ENCODE results near the gene YAP1.

The YAP1 gene

DNA sequence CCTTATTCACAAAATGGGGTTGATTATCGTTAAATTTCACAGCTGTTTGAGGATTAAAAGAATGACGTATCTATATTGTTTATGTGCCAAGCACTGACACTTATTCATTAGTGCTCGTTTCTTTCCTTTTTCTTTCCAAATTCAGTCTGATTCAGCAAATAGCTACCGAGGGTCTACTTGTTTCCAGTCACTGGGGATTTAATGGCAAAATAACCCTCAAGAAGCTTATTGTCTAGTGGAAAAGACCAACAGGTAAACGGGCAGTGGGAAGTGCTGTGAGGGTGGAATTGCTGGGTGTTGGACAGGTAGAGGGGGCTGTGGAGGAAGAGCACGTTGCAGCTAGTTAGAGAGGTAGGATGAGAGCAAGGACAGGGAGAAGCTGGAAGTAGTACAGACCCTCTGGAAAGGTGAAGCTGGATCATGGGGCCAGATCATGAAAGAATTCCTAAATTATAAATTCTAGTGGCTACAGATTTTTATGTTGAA, 158.8 kb downstream of the YAP1 start:
- no peak overlapping the region for H2BK15ac ChIP-seq (replicated peaks; ENCODE audit: low read depth)
- H3K4me1 ChIP-seq (ENCODE audit: control insufficient read depth, low read depth, low read length), result no peaks in the 10 kb centered on the region
- H4K8ac ChIP-seq (ENCODE audit: low read depth, low read length), result no peak overlapping the region
- no peak overlapping the region for H3K23ac ChIP-seq (ENCODE audit: low read length)
- no peak overlapping the region for H2AK5ac ChIP-seq (ENCODE audit: low read length)
- no CpG with 5 or more reads among the region's 6 CpGs for WGBS (ENCODE audit: extremely low coverage, insufficient coverage, low lambda C conversion rate)
- DNase-seq, result no peak
- no peaks in the 10 kb centered on the region for H3K79me2 ChIP-seq (ENCODE audit: control insufficient read depth, insufficient read depth, low read length)
- H3K27ac ChIP-seq (ENCODE audit: low read depth, low read length), result no peak overlapping the region
- H3K4me3 ChIP-seq (ENCODE audit: low read length), result no peak overlapping the region
- no peak overlapping the region for H3K4me2 ChIP-seq (ENCODE audit: low read length)
- no peaks in the 10 kb centered on the region for H3K79me1 ChIP-seq (ENCODE audit: low read length)
- H3K56ac ChIP-seq (ENCODE audit: low read length), result no peak overlapping the region
- H3K18ac ChIP-seq (ENCODE audit: low read length), result no peak overlapping the region
- no peak overlapping the region for H4K5ac ChIP-seq (ENCODE audit: low read length)
- no peaks in the 10 kb centered on the region for H3K36me3 ChIP-seq (ENCODE audit: control insufficient read depth, insufficient read depth, low read length)
- H3K27me3 ChIP-seq (ENCODE audit: insufficient read depth, low read length, poor library complexity), result no peaks in the 10 kb centered on the region
- no peak overlapping the region for H2BK120ac ChIP-seq (ENCODE audit: low read depth, low read length)
- H2BK5ac ChIP-seq (ENCODE audit: low read length), result no peak overlapping the region
- no peak overlapping the region for H3K4ac ChIP-seq (ENCODE audit: low read depth, low read length)
- H3K9ac ChIP-seq (ENCODE audit: low read length), result no peak overlapping the region

DNA sequence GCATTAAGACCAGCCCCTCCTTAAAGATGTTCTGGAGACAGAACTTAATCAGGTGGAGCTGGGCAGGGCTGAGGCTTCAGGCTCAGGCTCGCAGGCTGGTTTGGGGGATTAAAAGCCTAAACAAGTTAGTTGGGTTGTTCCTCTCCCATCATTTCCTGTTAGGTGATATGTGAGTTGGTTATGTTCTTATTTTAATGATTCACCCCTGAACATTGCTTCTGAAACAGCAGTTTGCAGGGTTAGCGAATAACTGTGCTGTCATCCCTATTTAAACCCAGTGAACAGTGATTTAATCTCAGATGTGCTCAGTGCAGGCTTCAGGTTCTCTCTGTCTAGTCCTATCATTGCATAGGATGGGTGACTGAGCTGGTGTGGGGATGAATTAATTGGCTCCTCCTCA, 159.7 kb downstream of the YAP1 start:
- H3K23ac ChIP-seq (ENCODE audit: low read length), result no peak overlapping the region
- H3K56ac ChIP-seq (ENCODE audit: low read length), result no peak overlapping the region
- H3K79me1 ChIP-seq (ENCODE audit: low read length), result no peaks in the 10 kb centered on the region
- H3K27me3 ChIP-seq (ENCODE audit: insufficient read depth, low read length, poor library complexity), result no peaks in the 10 kb centered on the region
- H3K4ac ChIP-seq (ENCODE audit: low read depth, low read length), result no peak overlapping the region
- no peak overlapping the region for H2BK5ac ChIP-seq (ENCODE audit: low read length)
- no peaks in the 10 kb centered on the region for H3K4me1 ChIP-seq (ENCODE audit: control insufficient read depth, low read depth, low read length)
- no peak overlapping the region for H3K9ac ChIP-seq (ENCODE audit: low read length)
- H2BK15ac ChIP-seq (replicated peaks; ENCODE audit: low read depth), result no peak overlapping the region
- H2BK120ac ChIP-seq (ENCODE audit: low read depth, low read length), result no peak overlapping the region
- no peak overlapping the region for H3K4me3 ChIP-seq (ENCODE audit: low read length)
- no peak overlapping the region for H2AK5ac ChIP-seq (ENCODE audit: low read length)
- no peak overlapping the region for H4K8ac ChIP-seq (ENCODE audit: low read depth, low read length)
- no CpG with 5 or more reads among the region's 2 CpGs for WGBS (ENCODE audit: extremely low coverage, insufficient coverage, low lambda C conversion rate)
- H3K36me3 ChIP-seq (ENCODE audit: control insufficient read depth, insufficient read depth, low read length), result no peaks in the 10 kb centered on the region
- H3K4me2 ChIP-seq (ENCODE audit: low read length), result no peak overlapping the region
- H4K5ac ChIP-seq (ENCODE audit: low read length), result no peak overlapping the region
- H3K79me2 ChIP-seq (ENCODE audit: control insufficient read depth, insufficient read depth, low read length), result no peaks in the 10 kb centered on the region
- DNase-seq, result no peak
- H3K18ac ChIP-seq (ENCODE audit: low read length), result no peak overlapping the region
- no peak overlapping the region for H3K27ac ChIP-seq (ENCODE audit: low read depth, low read length)

DNA sequence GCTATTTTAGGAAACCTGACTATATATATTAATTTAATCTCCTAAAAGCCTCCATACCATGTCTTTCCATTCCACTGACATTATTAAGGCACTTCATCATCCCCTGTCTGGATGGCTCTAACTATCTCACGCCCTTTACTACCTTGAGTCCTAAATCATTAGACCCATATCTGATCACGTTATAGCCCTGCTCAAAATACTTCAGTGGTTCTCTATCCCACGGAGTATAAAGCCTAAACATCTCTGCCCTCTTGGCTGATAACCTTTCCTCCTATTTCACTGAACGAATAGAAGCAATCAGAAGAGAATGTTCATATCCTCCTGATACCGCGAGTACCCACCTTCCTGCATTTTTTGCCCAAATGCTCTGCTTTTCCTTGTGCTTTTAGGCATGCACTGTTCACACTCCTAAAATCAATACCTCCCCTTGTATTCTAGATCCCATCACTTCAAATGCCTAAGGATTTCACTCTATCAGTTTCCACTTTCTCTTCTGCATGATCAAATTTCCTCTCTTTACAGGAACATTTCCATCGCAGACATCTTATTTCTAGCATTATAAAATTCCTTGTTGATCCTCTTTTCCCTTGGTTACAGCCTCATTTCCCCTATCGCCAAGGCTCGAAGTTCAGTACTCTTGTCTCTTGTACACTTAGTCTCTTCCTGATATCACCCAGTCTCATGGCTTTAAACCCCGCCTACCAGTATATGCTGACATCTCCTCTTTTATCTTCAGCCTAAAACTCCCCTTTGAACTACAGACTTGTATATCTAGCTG, 162.0 kb downstream of the YAP1 start:
- no peak overlapping the region for H3K4me3 ChIP-seq (ENCODE audit: low read length)

DNA sequence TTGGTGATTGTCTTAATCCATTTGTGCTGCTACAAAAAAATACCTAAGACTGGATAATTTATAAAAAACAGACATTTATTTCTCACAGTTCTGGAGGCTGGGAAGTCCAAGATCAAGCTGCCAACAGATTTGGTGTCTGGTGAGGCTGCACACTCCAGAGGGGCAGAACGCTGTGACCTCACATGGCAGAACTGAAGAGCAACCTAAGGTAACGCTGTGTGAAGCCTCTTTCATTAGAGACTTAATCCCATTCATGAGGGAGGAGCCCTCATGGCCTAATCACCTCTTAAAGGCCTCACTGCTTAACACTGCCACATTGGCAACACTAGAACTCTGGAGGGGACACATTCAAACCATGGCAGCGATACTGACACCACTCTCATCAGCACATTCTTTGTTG, 164.4 kb downstream of the YAP1 start:
- no peak for DNase-seq
- no peak overlapping the region for H3K4ac ChIP-seq (ENCODE audit: low read depth, low read length)
- no peak overlapping the region for H3K18ac ChIP-seq (ENCODE audit: low read length)
- no peaks in the 10 kb centered on the region for H3K4me1 ChIP-seq (ENCODE audit: control insufficient read depth, low read depth, low read length)
- no peaks in the 10 kb centered on the region for H3K27me3 ChIP-seq (ENCODE audit: insufficient read depth, low read length, poor library complexity)
- no peaks in the 10 kb centered on the region for H3K79me2 ChIP-seq (ENCODE audit: control insufficient read depth, insufficient read depth, low read length)
- H3K79me1 ChIP-seq (ENCODE audit: low read length), result no peaks in the 10 kb centered on the region
- H3K4me2 ChIP-seq (ENCODE audit: low read length), result no peak overlapping the region
- H2BK15ac ChIP-seq (replicated peaks; ENCODE audit: low read depth), result no peak overlapping the region
- no peak overlapping the region for H3K27ac ChIP-seq (ENCODE audit: low read depth, low read length)
- H4K8ac ChIP-seq (ENCODE audit: low read depth, low read length), result no peak overlapping the region
- no peak overlapping the region for H2BK120ac ChIP-seq (ENCODE audit: low read depth, low read length)
- no CpG with 5 or more reads among the region's 3 CpGs for WGBS (ENCODE audit: extremely low coverage, insufficient coverage, low lambda C conversion rate)
- H3K9ac ChIP-seq (ENCODE audit: low read length), result no peak overlapping the region
- H4K5ac ChIP-seq (ENCODE audit: low read length), result no peak overlapping the region
- H2BK5ac ChIP-seq (ENCODE audit: low read length), result no peak overlapping the region
- H3K36me3 ChIP-seq (ENCODE audit: control insufficient read depth, insufficient read depth, low read length), result no peaks in the 10 kb centered on the region
- no peak overlapping the region for H2AK5ac ChIP-seq (ENCODE audit: low read length)
- no peak overlapping the region for H3K23ac ChIP-seq (ENCODE audit: low read length)
- no peak overlapping the region for H3K56ac ChIP-seq (ENCODE audit: low read length)
- no peak overlapping the region for H3K4me3 ChIP-seq (ENCODE audit: low read length)

More for the DNA sequence above, 162.0 kb downstream of the YAP1 start:
- Histone ChIP-seq H3K79me1 (ENCODE audit: low read length) (no peaks in the 10 kb centered on the region), H3K18ac (ENCODE audit: low read length) (no peak overlapping the region), H3K27me3 (ENCODE audit: insufficient read depth, low read length, poor library complexity) (no peaks in the 10 kb centered on the region), H3K4ac (ENCODE audit: low read depth, low read length) (no peak overlapping the region), H2BK5ac (ENCODE audit: low read length) (no peak overlapping the region), H4K5ac (ENCODE audit: low read length) (no peak overlapping the region), H3K4me1 (ENCODE audit: control insufficient read depth, low read depth, low read length) (no peaks in the 10 kb centered on the region), H2BK15ac (replicated peaks; ENCODE audit: low read depth) (no peak overlapping the region), H3K56ac (ENCODE audit: low read length) (no peak overlapping the region), H3K36me3 (ENCODE audit: control insufficient read depth, insufficient read depth, low read length) (no peaks in the 10 kb centered on the region), H3K23ac (ENCODE audit: low read length) (no peak overlapping the region), H3K9ac (ENCODE audit: low read length) (no peak overlapping the region), H3K79me2 (ENCODE audit: control insufficient read depth, insufficient read depth, low read length) (no peaks in the 10 kb centered on the region), H3K4me2 (ENCODE audit: low read length) (no peak overlapping the region), H2AK5ac (ENCODE audit: low read length) (no peak overlapping the region), H3K27ac (ENCODE audit: low read depth, low read length) (no peak overlapping the region), H4K8ac (ENCODE audit: low read depth, low read length) (no peak overlapping the region), H2BK120ac (ENCODE audit: low read depth, low read length) (no peak overlapping the region)
- no CpG with 5 or more reads among the region's 10 CpGs for WGBS (ENCODE audit: extremely low coverage, insufficient coverage, low lambda C conversion rate)
- DNase-seq, result no peak

DNA sequence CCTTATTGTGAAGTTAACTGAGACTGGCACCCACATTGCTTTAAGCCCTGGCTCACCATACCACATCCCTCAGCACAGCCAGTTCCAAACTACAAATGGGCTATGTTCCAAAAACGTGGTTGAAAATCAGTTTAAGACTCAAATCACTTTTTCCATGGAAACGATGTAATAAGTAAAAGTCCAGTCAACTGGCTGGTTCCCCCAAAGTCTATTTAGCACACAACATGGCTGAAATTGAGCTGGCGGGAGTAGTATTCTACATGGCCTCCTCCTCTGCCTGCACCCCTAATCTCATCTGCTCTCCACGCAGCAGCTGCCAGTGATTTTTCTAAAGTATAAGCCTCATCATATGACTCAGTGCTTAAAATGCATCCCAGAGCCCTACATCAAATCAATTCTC, 166.1 kb downstream of the YAP1 start:
- Histone ChIP-seq H2AK5ac (ENCODE audit: low read length) (no peak overlapping the region), H3K23ac (ENCODE audit: low read length) (no peak overlapping the region), H4K8ac (ENCODE audit: low read depth, low read length) (no peak overlapping the region), H3K79me1 (ENCODE audit: low read length) (no peaks in the 10 kb centered on the region), H3K79me2 (ENCODE audit: control insufficient read depth, insufficient read depth, low read length) (no peaks in the 10 kb centered on the region), H3K56ac (ENCODE audit: low read length) (no peak overlapping the region), H3K4me1 (ENCODE audit: control insufficient read depth, low read depth, low read length) (peaks cover 2% of the 10 kb centered on the region), H3K4me2 (ENCODE audit: low read length) (no peak overlapping the region), H3K4me3 (ENCODE audit: low read length) (no peak overlapping the region), H3K4ac (ENCODE audit: low read depth, low read length) (no peak overlapping the region), H3K27me3 (ENCODE audit: insufficient read depth, low read length, poor library complexity) (no peaks in the 10 kb centered on the region), H4K5ac (ENCODE audit: low read length) (no peak overlapping the region), H3K18ac (ENCODE audit: low read length) (no peak overlapping the region), H2BK5ac (ENCODE audit: low read length) (no peak overlapping the region), H2BK15ac (replicated peaks; ENCODE audit: low read depth) (no peak overlapping the region), H3K36me3 (ENCODE audit: control insufficient read depth, insufficient read depth, low read length) (no peaks in the 10 kb centered on the region), H2BK120ac (ENCODE audit: low read depth, low read length) (no peak overlapping the region), H3K9ac (ENCODE audit: low read length) (no peak overlapping the region), H3K27ac (ENCODE audit: low read depth, low read length) (no peak overlapping the region)
- no CpG with 5 or more reads among the region's 4 CpGs for WGBS (ENCODE audit: extremely low coverage, insufficient coverage, low lambda C conversion rate)
- no peak for DNase-seq

DNA sequence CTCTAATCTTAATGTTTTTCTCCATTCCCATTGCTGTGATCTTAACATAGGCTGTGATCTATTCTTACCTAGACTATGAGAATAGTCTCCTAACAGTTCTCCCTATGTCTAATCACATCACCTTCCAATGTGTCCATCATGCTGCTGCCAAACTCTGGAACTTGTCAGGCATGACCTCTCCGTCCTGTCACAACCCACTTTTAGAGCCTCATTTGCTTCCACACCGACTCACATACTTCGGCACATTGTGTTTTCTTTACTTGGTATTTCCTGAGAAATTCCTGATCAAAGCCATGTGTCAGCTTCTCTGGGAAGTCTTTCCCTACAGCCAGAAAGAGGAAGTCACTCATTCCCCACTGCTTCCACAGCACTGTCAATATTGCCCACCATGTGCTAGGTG, 166.5 kb downstream of the YAP1 start:
- Histone ChIP-seq H3K4me3 (ENCODE audit: low read length) (no peak overlapping the region), H3K27ac (ENCODE audit: low read depth, low read length) (no peak overlapping the region), H3K23ac (ENCODE audit: low read length) (no peak overlapping the region), H3K9ac (ENCODE audit: low read length) (no peak overlapping the region), H3K56ac (ENCODE audit: low read length) (no peak overlapping the region), H3K79me2 (ENCODE audit: control insufficient read depth, insufficient read depth, low read length) (no peaks in the 10 kb centered on the region), H2BK5ac (ENCODE audit: low read length) (no peak overlapping the region), H4K5ac (ENCODE audit: low read length) (no peak overlapping the region), H3K4me1 (ENCODE audit: control insufficient read depth, low read depth, low read length) (peaks cover 2% of the 10 kb centered on the region), H2BK15ac (replicated peaks; ENCODE audit: low read depth) (no peak overlapping the region), H3K27me3 (ENCODE audit: insufficient read depth, low read length, poor library complexity) (no peaks in the 10 kb centered on the region), H3K4me2 (ENCODE audit: low read length) (no peak overlapping the region), H2BK120ac (ENCODE audit: low read depth, low read length) (no peak overlapping the region), H2AK5ac (ENCODE audit: low read length) (no peak overlapping the region), H3K36me3 (ENCODE audit: control insufficient read depth, insufficient read depth, low read length) (no peaks in the 10 kb centered on the region), H3K18ac (ENCODE audit: low read length) (no peak overlapping the region), H3K4ac (ENCODE audit: low read depth, low read length) (no peak overlapping the region), H4K8ac (ENCODE audit: low read depth, low read length) (no peak overlapping the region), H3K79me1 (ENCODE audit: low read length) (no peaks in the 10 kb centered on the region)
- WGBS (ENCODE audit: extremely low coverage, insufficient coverage, low lambda C conversion rate), result no CpG with 5 or more reads among the region's 3 CpGs
- peak; percentile 50 for DNase-seq
